Dedifferentiated amniotic fluid mesenchymal stem cell (primary cell): ENCODE data around the gene HOXD11.

Source experiments
- DNase-seq: peaks from one replicate; pipeline ENCODE4 v3.0.0-alpha.2; 2016; ENCODE audit errors: extremely low spot score

Gene HOXD11

GRCh38 chr2:176148751-176149421 is 41.8 kb downstream of the HOXD11 start:
- no peak for DNase-seq

- DNase-seq = no peak
These were observed 42.4 kb downstream of the HOXD11 start for GRCh38 chr2:176149481-176149938.

- no peak for DNase-seq
These were observed 43.0 kb downstream of the HOXD11 start for GRCh38 chr2:176149939-176150583.

GRCh38 chr2:176150584-176151441 is 43.7 kb downstream of the HOXD11 start:
- DNase-seq = no peak

- no peak for DNase-seq
These were observed 44.6 kb downstream of the HOXD11 start, which contains the start of gene HOXD4 for GRCh38 chr2:176151442-176152287. Gene HOXD4, plus strand, starts transcription at chr2:176151550. Its CDS starts 84 bp downstream, at chr2:176151634.

GRCh38 chr2:176152350-176153181 is 45.5 kb downstream of the HOXD11 start:
- DNase-seq = no peak

GRCh38 chr2:176154576-176155252 is 47.6 kb downstream of the HOXD11 start:
- no peak for DNase-seq

GRCh38 chr2:176155356-176156044 is 48.4 kb downstream of the HOXD11 start:
- DNase-seq = no peak

GRCh38 chr2:176156301-176156806 is 49.3 kb downstream of the HOXD11 start:
- no peak for DNase-seq

GRCh38 chr2:176156807-176157498 is 49.9 kb downstream of the HOXD11 start, which contains the start of gene HOXD3:
Gene HOXD3, plus strand, starts transcription at chr2:176157307. Its CDS starts 11,808 bp downstream, at chr2:176169115.
- DNase-seq = no peak

GRCh38 chr2:176157499-176158185 is 50.6 kb downstream of the HOXD11 start:
- DNase-seq = no peak

GRCh38 chr2:176158186-176158591 is 51.1 kb downstream of the HOXD11 start:
- no peak for DNase-seq

- DNase-seq = no peak
These were observed 52.0 kb downstream of the HOXD11 start for GRCh38 chr2:176158855-176159662.
